NCI-H2227 (cell line): Measurements from ENCODE around the gene ADPRHL1.

ENCODE experiments used
- DNase-seq: peaks from one replicate; lab custom pipeline; 2025; ENCODE audit not compliant: unreplicated experiment; lab: John Stamatoyannopoulos, UW

Gene ADPRHL1

DNA sequence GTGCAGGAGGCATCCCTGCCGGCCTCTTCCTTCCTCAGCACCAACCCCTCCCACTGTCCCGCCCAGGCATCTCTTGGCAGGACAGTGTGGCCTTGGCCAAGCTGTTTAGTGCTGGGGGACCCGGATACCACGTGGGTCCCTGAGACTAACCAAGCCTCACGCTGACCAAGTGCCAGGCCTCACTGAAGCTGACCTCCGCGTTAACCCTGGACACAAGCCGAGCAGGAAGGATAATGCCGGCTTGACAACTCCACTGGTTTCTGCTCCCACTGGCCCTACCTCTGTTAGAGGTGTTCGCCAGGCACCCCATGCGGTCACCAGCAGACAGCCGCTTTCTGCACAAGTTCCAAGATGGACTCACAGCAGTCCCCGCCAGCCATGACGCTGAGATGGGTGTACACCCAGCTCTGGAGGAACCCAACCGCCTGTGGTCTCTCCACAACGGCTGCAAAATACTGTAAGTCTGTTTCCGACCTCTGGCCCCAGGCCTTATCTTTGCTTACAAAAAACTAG is 101.7 kb downstream of the ADPRHL1 start:
- no peak for DNase-seq

DNA sequence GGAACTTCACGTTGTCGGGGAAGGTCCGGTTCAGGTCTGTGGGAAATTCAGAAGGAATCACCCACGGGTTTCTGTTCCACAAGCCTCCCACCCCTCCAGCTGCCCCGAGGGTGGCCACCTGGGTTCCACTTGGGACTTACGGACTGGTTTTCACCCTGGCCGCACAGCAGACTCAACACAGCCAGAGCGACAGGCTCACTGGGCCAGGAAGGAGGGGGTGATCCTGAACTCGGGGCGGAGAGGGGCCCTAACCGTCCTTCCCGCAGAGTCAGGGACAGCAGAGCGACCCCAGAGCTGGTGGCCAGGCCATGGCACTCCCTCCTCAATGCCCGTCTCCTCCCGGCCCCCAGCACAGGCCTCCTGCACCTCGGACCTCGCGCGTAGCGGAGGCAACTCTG is 102.4 kb downstream of the ADPRHL1 start:
- DNase-seq, result no peak

DNA sequence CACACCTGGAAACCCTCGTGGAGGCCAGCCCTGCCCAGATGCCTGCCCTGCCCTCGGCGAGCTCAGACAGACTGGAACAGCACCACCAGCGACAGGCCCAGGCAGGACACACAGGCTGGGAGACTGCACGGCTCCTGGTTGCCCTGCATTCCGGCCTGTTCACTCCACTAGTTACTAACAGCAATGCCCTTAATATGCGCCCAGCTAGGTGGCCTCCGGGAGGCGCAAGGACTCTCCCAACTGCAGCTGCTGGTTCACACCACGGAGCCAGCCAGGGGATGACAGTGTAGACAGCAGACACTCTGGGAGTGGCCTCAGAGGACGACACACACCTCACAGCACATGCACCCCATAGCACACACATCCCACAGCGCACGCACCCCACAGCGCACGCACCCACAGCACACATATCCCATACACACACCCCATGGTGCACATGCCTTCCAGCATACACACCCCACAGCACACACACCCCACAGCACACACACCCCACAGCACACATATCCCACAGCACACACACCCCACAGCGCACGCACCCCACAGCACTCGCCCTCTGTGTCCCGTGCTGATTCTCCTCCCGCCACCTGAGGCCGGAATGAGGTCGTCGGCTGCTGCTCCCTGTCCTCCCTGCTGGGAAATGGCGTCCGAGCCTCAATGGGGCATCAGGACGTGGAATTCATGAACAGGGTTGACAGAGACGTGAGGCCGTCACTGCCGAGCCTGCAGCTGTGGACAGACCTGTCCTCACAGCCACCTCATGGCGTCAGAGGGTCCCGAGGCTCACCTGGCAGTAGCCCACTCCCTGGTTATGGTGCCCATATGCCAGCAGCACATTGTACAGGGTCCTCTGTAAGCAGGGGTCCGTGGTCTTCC is 103.0 kb downstream of the ADPRHL1 start:
- DNase-seq, result no peak
